Measurements from ENCODE around the gene TAS2R1. TPM values are rescaled to one million over a fixed set of nuclear protein-coding genes. Genes with fewer than 3 reads are reported as not detected.

The TAS2R1 gene, protein sequence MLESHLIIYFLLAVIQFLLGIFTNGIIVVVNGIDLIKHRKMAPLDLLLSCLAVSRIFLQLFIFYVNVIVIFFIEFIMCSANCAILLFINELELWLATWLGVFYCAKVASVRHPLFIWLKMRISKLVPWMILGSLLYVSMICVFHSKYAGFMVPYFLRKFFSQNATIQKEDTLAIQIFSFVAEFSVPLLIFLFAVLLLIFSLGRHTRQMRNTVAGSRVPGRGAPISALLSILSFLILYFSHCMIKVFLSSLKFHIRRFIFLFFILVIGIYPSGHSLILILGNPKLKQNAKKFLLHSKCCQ
- total RNA-seq = not detected in 2 replicates

DNA sequence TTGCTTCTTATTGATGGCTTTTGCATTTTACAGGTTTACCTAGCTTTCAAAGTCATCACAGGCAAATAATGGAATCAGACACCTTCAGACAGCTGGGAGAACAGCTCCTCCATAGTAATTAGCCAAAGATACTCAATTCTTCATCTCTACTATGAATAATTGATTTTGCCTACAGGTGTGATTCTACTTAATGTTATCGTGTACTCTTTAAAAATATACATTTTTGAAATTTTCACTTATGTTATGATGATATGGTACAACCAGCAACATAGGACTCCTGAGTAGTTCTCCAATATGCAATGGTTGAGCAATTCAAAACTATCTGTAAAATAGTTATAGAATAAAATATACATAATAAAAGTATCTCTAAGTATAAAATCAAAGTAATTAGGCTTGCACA is at the start of gene TAS2R1:
Gene TAS2R1, minus strand, starts transcription at position 101 of the 400 bp plus-strand sequence. CDS start 319 bp downstream, outside the sequence.
- Histone ChIP-seq H3K4me3 (ENCODE audit: low read depth, low read length) (no peak within 1 kb of the TSS), H3K27me3 (ENCODE audit: control insufficient read depth, insufficient read depth, low read length) (no peaks in the 10 kb centered on the region), H3K36me3 (ENCODE audit: control insufficient read depth, insufficient read depth, low read length) (no peaks in the 10 kb centered on the region)
- FAIRE-seq (no peak), DNase-seq (ENCODE audit: low read depth) (no peak)
- TF ChIP-seq, protein P1, sequence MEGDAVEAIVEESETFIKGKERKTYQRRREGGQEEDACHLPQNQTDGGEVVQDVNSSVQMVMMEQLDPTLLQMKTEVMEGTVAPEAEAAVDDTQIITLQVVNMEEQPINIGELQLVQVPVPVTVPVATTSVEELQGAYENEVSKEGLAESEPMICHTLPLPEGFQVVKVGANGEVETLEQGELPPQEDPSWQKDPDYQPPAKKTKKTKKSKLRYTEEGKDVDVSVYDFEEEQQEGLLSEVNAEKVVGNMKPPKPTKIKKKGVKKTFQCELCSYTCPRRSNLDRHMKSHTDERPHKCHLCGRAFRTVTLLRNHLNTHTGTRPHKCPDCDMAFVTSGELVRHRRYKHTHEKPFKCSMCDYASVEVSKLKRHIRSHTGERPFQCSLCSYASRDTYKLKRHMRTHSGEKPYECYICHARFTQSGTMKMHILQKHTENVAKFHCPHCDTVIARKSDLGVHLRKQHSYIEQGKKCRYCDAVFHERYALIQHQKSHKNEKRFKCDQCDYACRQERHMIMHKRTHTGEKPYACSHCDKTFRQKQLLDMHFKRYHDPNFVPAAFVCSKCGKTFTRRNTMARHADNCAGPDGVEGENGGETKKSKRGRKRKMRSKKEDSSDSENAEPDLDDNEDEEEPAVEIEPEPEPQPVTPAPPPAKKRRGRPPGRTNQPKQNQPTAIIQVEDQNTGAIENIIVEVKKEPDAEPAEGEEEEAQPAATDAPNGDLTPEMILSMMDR (IDR thresholded peaks at IDR 0.05; ENCODE audit: insufficient read depth, low read length, severe bottlenecking) = no peak

DNA sequence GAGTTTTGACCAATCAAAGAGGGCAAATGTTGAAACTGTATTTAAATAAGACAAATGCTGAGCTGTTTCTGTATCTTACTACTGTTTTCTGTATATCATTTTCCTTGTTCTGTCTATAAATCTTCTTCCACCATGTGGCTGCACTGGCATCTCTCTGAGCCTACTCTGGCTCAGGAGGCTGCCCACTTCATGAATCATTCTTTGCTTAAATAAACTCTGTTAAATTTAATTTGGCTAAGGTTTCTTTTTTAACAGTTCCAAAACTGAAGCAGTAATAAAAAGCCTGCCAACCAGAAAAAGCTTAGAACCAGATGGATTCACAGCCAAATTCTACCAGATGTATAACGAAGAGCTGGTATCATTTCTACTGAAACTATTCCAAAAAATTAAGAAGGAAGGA is 40.2 kb upstream of the TAS2R1 start:
- FAIRE-seq (no peak), DNase-seq (ENCODE audit: low read depth) (no peak)
- Histone ChIP-seq H3K36me3 (ENCODE audit: control insufficient read depth, insufficient read depth, low read length) (no peaks in the 10 kb centered on the region), H3K27me3 (ENCODE audit: control insufficient read depth, insufficient read depth, low read length) (no peaks in the 10 kb centered on the region), H3K4me3 (ENCODE audit: low read depth, low read length) (no peak overlapping the region)
- TF ChIP-seq, protein P1 (IDR thresholded peaks at IDR 0.05; ENCODE audit: insufficient read depth, low read length, severe bottlenecking) = no peak

DNA sequence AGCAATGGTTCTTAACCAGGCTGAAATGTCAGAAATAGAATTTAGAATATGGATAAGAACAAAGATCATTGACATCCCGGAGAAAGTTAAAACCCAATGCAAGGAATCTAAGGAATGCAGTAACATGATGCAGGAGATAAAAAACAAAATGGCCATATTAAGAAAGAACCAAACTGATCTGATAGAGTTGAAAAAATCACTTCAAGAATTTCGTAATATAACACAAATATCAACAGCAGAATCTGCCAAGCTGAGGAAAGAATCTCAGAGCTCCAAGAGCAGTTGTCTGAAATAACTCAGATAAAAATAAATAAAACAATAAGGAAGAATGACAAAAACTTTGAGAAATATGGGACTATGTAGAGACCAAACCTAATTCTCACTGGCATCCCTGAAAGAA is 37.8 kb upstream of the TAS2R1 start:
- H3K4me3 ChIP-seq (ENCODE audit: low read depth, low read length) = no peak overlapping the region

DNA sequence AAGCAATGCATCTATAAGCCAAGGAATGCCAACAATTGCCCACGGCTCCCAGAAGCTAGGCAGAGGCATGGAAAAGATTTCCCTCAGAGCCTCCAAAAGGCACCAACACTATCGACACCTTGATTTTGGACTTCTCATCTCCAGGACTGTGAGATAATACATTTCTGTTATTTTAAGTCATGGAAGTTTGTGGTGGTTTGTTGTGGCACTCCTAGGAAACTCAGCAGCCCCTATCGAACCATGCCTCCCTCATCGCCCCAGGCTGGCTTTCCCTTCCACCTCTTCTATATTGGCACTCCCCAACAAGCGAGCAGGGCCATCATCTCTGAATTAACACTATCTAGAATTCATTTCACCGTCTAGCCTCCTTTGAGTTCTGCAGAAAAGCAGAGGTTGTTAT is 33.7 kb upstream of the TAS2R1 start:
- TF ChIP-seq, protein P1 (IDR thresholded peaks at IDR 0.05; ENCODE audit: insufficient read depth, low read length, severe bottlenecking) = no peak
- DNase-seq (ENCODE audit: low read depth) (no peak), FAIRE-seq (no peak)
- H3K27me3 ChIP-seq (ENCODE audit: control insufficient read depth, insufficient read depth, low read length) = no peaks in the 10 kb centered on the region
- H3K4me3 ChIP-seq (ENCODE audit: low read depth, low read length) = no peak overlapping the region
- no peaks in the 10 kb centered on the region for H3K36me3 ChIP-seq (ENCODE audit: control insufficient read depth, insufficient read depth, low read length)

More for the DNA sequence above, 37.8 kb upstream of the TAS2R1 start:
- Histone ChIP-seq H3K27me3 (ENCODE audit: control insufficient read depth, insufficient read depth, low read length) (no peaks in the 10 kb centered on the region), H3K36me3 (ENCODE audit: control insufficient read depth, insufficient read depth, low read length) (no peaks in the 10 kb centered on the region)
- DNase-seq (ENCODE audit: low read depth) = no peak
- FAIRE-seq = no peak
- TF ChIP-seq, protein P1 (IDR thresholded peaks at IDR 0.05; ENCODE audit: insufficient read depth, low read length, severe bottlenecking) = no peak

DNA sequence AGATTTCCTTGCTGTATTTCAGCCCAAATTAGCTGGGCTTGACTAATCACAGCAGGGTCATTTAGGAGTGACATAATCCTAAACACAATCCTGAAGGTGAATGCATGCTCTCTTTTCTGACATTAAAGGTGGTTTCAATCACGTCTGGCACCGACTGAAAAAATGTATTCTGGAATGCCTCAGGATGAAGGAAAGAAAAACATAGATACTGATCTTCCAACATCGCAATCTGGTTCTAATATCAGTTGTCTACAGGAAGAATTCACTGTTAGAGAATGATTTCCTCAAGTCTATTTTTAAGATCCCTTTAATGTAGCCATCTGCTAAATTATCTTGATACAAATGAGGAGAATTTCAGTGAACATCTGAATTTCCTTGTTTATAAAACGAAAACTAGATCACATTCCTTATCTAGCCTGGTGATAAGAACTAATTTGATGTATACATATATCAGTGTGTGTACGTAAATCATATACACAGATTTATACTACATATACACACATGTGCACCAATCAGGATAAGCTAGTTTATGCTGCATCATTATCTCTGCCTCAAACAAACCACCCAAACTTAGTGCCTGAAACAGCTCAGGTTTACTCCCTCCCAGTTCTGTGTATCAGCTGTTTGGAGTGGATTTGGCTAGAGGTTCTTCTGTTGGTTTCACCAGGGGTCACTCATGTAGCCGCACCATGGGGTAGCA is 31.3 kb upstream of the TAS2R1 start:
- H3K4me3 ChIP-seq (ENCODE audit: low read depth, low read length) = no peak overlapping the region
- FAIRE-seq = no peak
- H3K36me3 ChIP-seq (ENCODE audit: control insufficient read depth, insufficient read depth, low read length) = no peaks in the 10 kb centered on the region
- TF ChIP-seq, protein P1 (IDR thresholded peaks at IDR 0.05; ENCODE audit: insufficient read depth, low read length, severe bottlenecking) = no peak
- DNase-seq (ENCODE audit: low read depth) = no peak
- no peaks in the 10 kb centered on the region for H3K27me3 ChIP-seq (ENCODE audit: control insufficient read depth, insufficient read depth, low read length)
